Thoracic aorta (tissue), 2 donors: ENCODE results near the gene LMBR1. TPM values are rescaled to one million over a fixed set of nuclear protein-coding genes. Genes with fewer than 3 reads are reported as not detected.
"Not testable (repeated sequence)": the region's sequence is repeated elsewhere in the genome, so short reads cannot be mapped to it uniquely, and the experiment has no call there.

Source experiments
- ATAC-seq: fragments of 150-250 bp; one replicate; pipeline ENCODE4 v1.8.0; 2017; ENCODE audit warnings: low read depth; ENCODE audit not compliant: insufficient number of reproducible peaks, low FRiP score
- DNase-seq: peaks from one replicate; pipeline ENCODE4 v3.0.0-alpha.2; 2020; ENCODE audit warnings: low spot score
- H3K27ac ChIP-seq, 2 donors: fragments of 200-600 bp; sonication (generic); 1 replicate in 1 of 2; 2 replicates in 1 of 2; pipeline ENCODE4 v1.5.1; 2016; ENCODE audit warnings: mild to moderate bottlenecking in 2 of 2, moderate library complexity in 2 of 2
- H3K27me3 ChIP-seq: fragments of 200-600 bp; sonication (generic); replicated peaks from 2 replicates; pipeline ENCODE4 v1.6.0; 2016; ENCODE audit warnings: mild to moderate bottlenecking; ENCODE audit not compliant: insufficient read depth
- H3K36me3 ChIP-seq: fragments of 200-600 bp; sonication (generic); one replicate; pipeline ENCODE4 v1.5.1; 2016
- H3K4me1 ChIP-seq, 2 donors: fragments of 200-600 bp; sonication (generic); 1 replicate in 1 of 2; 2 replicates in 1 of 2; pipeline versions ENCODE4 v1.5.1 to v1.6.0; 2016; ENCODE audit warnings: low read depth in 2 of 2, mild to moderate bottlenecking in 1 of 2; ENCODE audit not compliant: control insufficient read depth in 1 of 2
- H3K4me3 ChIP-seq: fragments of 200-600 bp; sonication (generic); 2 replicates; pipeline ENCODE4 v1.5.1; 2016; ENCODE audit warnings: mild to moderate bottlenecking
- H3K9me3 ChIP-seq: fragments of 200-600 bp; sonication (generic); 2 replicates; pipeline ENCODE4 v1.5.1; 2016
- CTCF ChIP-seq: fragments of 200-600 bp; sonication (generic); IDR thresholded peaks from one replicate; pipeline ENCODE4 v1.5.1; 2019; ENCODE audit warnings: antibody characterized with exemption
- total RNA-seq, 2 donors: library from RNA; depleted of rRNA; stranded (reverse); fragments of >200 nt; gene quantifications; one replicate each; pipeline versions ENCODE4 v1.1.0 to v1.2.3, GENCODE V29; 2016

The LMBR1 gene
- total RNA-seq, 2 donors from 2014 or later: 54.3 to 56.6 TPM

- H3K9me3 ChIP-seq: no peaks in the 10 kb centered on the region
- DNase-seq (no peak), ATAC-seq (no peak)
- H3K4me1 ChIP-seq: no peaks in the 10 kb centered on the region
- no peak overlapping the region for H3K27ac ChIP-seq
- no peak for TF ChIP-seq CTCF
- H3K27me3 ChIP-seq: no peaks in the 10 kb centered on the region
- H3K36me3 ChIP-seq: no peaks in the 10 kb centered on the region
- no peak overlapping the region for H3K4me3 ChIP-seq
These were observed 242.9 kb downstream of the LMBR1 start for GRCh38 chr7:156650042-156650441.

DNA sequence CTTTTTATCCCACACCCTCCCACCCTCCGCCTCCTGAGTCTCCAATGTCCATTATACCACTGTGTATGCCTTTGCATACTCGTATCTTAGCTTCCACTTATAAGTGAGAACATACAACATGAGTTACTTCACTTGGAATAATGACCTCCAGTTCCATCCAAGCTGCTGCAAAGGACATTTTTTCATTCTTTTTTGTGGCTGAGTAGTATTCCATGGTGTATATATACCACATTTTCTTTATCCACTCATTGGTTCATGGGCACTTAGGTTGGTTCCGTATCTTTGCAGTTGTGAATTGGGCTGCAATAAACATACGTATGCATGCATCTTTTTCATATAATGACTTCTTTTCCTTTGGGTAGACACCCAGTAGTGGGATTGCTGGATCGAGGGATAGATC, 245.7 kb downstream of the LMBR1 start:
- not testable (repeated sequence) for H3K9me3 ChIP-seq, H3K4me1 ChIP-seq, H3K36me3 ChIP-seq, H3K27me3 ChIP-seq, ATAC-seq, H3K4me3 ChIP-seq, H3K27ac ChIP-seq, DNase-seq

- peaks cover 5% of the 10 kb centered on the region in 2 donors for H3K4me1 ChIP-seq
- no peaks in the 10 kb centered on the region for H3K27me3 ChIP-seq
- DNase-seq (no peak), ATAC-seq (no peak)
- no peak overlapping the region for H3K4me3 ChIP-seq
- no peaks in the 10 kb centered on the region for H3K36me3 ChIP-seq
- H3K9me3 ChIP-seq: no peaks in the 10 kb centered on the region
- no peak for TF ChIP-seq CTCF
- no peak overlapping the region for H3K27ac ChIP-seq
These were observed 250.5 kb downstream of the LMBR1 start for GRCh38 chr7:156642306-156643045.

DNA sequence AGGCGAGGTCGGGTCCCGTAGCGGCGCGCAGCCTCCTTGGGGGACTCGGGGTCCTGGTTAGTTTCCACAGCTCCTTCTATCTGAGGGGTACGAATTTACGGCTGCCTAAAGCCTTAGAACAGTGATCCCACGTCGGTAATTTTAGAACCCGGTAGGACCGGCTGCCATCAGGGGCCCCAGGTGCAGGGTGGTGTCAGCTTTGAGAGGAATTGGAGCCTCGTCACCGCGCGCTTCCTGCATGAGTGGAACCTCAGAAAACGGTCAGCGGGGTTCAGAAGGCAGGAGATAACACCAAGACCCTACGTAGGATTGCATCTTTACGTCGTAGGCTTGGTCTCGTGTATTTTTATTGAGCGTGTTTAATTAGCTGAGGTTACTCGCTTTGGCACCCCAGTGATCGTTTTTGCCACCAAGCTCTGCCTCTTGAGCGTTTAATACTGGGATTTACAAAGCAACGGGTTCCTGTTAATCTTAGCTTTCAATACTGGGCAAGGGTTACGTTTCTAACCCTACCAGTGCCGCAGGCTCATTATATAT, 252.0 kb downstream of the LMBR1 start:
- DNase-seq: no peak
- no peak for ATAC-seq
- Histone ChIP-seq H3K36me3 (no peaks in the 10 kb centered on the region), H3K27ac (no peak overlapping the region), H3K4me1 (peaks cover 5% of the 10 kb centered on the region in 2 donors), H3K9me3 (no peaks in the 10 kb centered on the region), H3K27me3 (no peaks in the 10 kb centered on the region), H3K4me3 (peak overlapping the region; percentile 78)
- no peak for TF ChIP-seq CTCF

GRCh38 chr7:156640257-156640948, 252.6 kb downstream of the LMBR1 start, which contains the start of gene RNF32:
TSS of gene RNF32 (plus strand) at chr7:156640774. CDS start at chr7:156643878, 3,104 bp downstream.
- Histone ChIP-seq H3K9me3 (no peaks in the 10 kb centered on the region), H3K27me3 (no peaks in the 10 kb centered on the region), H3K4me3 (peak within 1 kb of the TSS; percentile 78), H3K27ac (peak within 1 kb of the TSS in 1 of 2 donors; percentile 20), H3K36me3 (no peaks in the 10 kb centered on the region), H3K4me1 (peaks cover 5% of the 10 kb centered on the region in 2 donors)
- DNase-seq (peak; percentile 45), ATAC-seq (peak; percentile 64)
- no peak for TF ChIP-seq CTCF
